GM12878 (cell line): Measurements from ENCODE around the gene ISL2.

Experiments
- BMI1 ChIP-seq: fragments of 450-650 bp; IDR thresholded peaks from 2 replicates; pipeline ENCODE4 v1.6.1; 2016; ENCODE audit warnings: mild to moderate bottlenecking, moderate library complexity, borderline replicate concordance
- CTCF ChIP-seq, 3 experiments: IDR thresholded peaks in 2 of 3; conservative IDR thresholded peaks in 1 of 3; 2 replicates each; pipeline ENCODE4 v1.5.1; 2011; ENCODE audit warnings: low read depth in 3 of 3, low read length in 3 of 3, mild to moderate bottlenecking in 3 of 3, control low read depth in 2 of 3, moderate library complexity in 2 of 3, inconsistent platforms in 1 of 3, mixed read lengths in 1 of 3; ENCODE audit not compliant: control insufficient read depth in 2 of 3, insufficient read depth in 1 of 3; ENCODE audit errors: extremely low read depth in 1 of 3
- LARP7 ChIP-seq: fragments of 450-650 bp; IDR thresholded peaks from 2 replicates; pipeline ENCODE4 v1.6.1; 2017; ENCODE audit warnings: mild to moderate bottlenecking
- MYC ChIP-seq: IDR thresholded peaks from 2 replicates; pipeline ENCODE4 v1.6.1; 2011; ENCODE audit warnings: mild to moderate bottlenecking, low read length, moderate library complexity, inconsistent platforms; ENCODE audit not compliant: insufficient read depth, insufficient replicate concordance, insufficient read length, severe bottlenecking
- POLR2AphosphoS5 ChIP-seq: IDR thresholded peaks from 2 replicates; pipeline ENCODE4 v1.6.1; 2011; ENCODE audit warnings: mild to moderate bottlenecking, low read length, inconsistent platforms
- RAD21 ChIP-seq: IDR thresholded peaks from 2 replicates; pipeline ENCODE4 v1.6.1; 2011; ENCODE audit warnings: mild to moderate bottlenecking, low read depth, low read length, moderate library complexity; ENCODE audit not compliant: insufficient read depth
- RFX5 ChIP-seq: IDR thresholded peaks from 2 replicates; pipeline ENCODE4 v1.6.1; 2011; ENCODE audit warnings: low read depth, low read length, improper control_type of control experiment
- SIX5 ChIP-seq: IDR thresholded peaks from 2 replicates; pipeline ENCODE4 v1.6.1; 2011; ENCODE audit warnings: mild to moderate bottlenecking, low read depth, low read length, moderate library complexity; ENCODE audit not compliant: severe bottlenecking
- YY1 ChIP-seq: IDR thresholded peaks from 2 replicates; pipeline ENCODE4 v1.6.1; 2011; ENCODE audit warnings: low read depth, mild to moderate bottlenecking, low read length

- no peak for TF ChIP-seq RAD21
- no peak for TF ChIP-seq BMI1
- TF ChIP-seq CTCF (IDR thresholded peaks at IDR 0.05 in 2 of 3, conservative IDR thresholded peaks at IDR 0.05 in 1 of 3; ENCODE audit: control insufficient read depth in 2 of 3, extremely low read depth in 1 of 3, insufficient read depth in 1 of 3, low read depth in 3 of 3, low read length in 3 of 3), result no peak
- no peak for TF ChIP-seq MYC
- no peak for TF ChIP-seq SIX5
- TF ChIP-seq POLR2AphosphoS5, result no peak
- TF ChIP-seq RFX5, result no peak
- TF ChIP-seq LARP7, result no peak
- TF ChIP-seq YY1, result no peak
Observed at GRCh38 chr15:76386926-76387325, 50.4 kb downstream of the ISL2 start.
